GM12892 (cell line): Measurements from ENCODE around the gene ZNF652.

Experiments
- POLR2A ChIP-seq: IDR thresholded peaks from 2 replicates; pipeline ENCODE4 v1.6.1; 2011; ENCODE audit warnings: low read depth, low read length, control low read depth
- TAF1 ChIP-seq: IDR thresholded peaks from 2 replicates; pipeline ENCODE4 v1.6.1; 2011; ENCODE audit warnings: low read depth, mild to moderate bottlenecking, control low read depth, low read length, borderline replicate concordance

DNA sequence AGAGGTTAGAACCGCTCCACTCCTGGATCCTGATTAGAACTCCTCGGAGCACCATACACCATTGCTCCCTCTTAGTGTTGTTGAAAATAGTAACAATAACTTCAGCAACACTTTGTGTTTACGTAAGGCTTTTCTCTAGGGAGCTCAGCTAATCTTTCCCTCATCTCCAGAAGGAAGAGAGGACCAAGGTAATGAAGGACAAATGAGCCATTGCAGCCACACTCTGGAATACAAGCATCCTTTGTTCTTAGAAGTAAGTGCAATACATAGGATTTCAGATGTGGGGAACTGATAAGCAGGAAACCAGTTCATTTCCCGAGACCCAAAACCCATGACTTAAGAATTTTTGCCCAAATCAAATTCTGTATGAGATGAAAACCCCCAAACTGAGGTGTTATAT is 22.9 kb upstream of the ZNF652 start:
- TF ChIP-seq TAF1 (no peak), POLR2A (no peak)
